Raji (cell line): ENCODE measurements around the gene BNC2.

Source experiments
- POLR2A ChIP-seq: IDR thresholded peaks from 2 replicates; pipeline ENCODE4 v1.6.1; 2011; ENCODE audit warnings: low read depth, low read length, control low read depth; ENCODE audit not compliant: insufficient read depth

Gene BNC2

GRCh38 chr9:16368237-16369087 is 502.0 kb downstream of the BNC2 start:
- no peak for TF ChIP-seq POLR2A

- no peak for TF ChIP-seq POLR2A
Measured at GRCh38 chr9:16367605-16368231, 502.8 kb downstream of the BNC2 start.

DNA sequence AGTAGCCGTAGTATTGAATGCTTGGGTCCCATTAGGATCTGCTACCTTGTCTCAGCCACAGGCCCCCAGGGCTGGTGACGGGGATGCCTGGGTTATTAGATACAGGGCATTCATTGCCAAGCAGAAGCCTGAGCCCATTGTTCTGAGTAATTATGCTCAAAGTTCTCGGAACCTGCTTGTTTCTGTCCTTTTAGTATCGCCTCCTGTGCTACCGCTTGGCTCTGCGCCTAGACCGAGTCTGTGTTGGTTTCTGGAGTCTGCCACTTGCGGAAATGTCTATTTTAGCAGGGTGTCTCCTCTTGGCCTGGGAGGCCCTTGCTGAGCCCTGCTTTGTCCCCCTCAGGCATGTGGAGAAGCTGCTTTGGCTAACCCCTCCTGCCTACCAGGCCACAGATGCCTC is 506.1 kb downstream of the BNC2 start:
- TF ChIP-seq POLR2A = no peak

GRCh38 chr9:16363916-16364315 is 506.6 kb downstream of the BNC2 start:
- TF ChIP-seq POLR2A = no peak

GRCh38 chr9:16363073-16363781 is 507.2 kb downstream of the BNC2 start:
- TF ChIP-seq POLR2A = no peak

DNA sequence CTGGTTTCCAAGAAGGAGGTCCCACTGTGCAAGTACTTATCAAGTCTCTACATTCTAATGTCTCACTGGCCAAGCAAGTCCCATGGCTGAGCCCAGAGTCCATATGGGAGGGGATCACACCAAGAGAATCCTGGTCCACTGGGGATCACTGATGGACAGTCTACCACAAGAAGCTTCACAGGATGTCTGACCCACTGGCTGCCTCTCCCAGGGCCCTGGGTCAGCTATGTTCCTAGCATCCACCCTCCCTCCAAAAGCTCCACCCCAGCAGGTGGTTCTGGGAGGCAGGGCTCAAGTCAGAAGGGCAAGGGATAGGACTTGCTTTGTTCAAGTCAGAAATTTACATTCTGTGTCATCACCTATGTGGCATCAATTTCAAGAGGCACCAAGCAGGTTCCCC is 508.5 kb downstream of the BNC2 start:
- no peak for TF ChIP-seq POLR2A

DNA sequence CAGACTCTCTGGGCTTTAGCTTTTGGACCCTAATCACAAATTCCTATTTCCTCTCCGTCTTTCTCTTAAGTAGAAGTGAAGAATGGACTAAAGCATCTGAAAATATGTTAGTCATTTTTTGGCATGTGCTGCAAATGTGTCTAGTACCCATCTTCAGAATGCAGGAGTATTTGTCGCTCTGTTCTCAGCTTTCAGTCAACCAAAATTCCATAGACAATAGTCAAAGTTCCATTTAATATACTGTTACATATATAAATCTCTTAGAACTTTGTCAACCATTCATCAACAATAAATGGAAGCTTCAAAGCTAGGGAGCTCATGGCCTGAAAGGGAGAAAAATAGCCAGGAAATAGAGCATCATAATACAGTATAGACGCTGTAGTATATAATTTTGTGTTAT is 509.4 kb downstream of the BNC2 start:
- TF ChIP-seq POLR2A = no peak

- no peak for TF ChIP-seq POLR2A
Measured at GRCh38 chr9:16360247-16360646, 510.2 kb downstream of the BNC2 start.
